Measurements from ENCODE around the gene SLC7A9.

The SLC7A9 gene

DNA sequence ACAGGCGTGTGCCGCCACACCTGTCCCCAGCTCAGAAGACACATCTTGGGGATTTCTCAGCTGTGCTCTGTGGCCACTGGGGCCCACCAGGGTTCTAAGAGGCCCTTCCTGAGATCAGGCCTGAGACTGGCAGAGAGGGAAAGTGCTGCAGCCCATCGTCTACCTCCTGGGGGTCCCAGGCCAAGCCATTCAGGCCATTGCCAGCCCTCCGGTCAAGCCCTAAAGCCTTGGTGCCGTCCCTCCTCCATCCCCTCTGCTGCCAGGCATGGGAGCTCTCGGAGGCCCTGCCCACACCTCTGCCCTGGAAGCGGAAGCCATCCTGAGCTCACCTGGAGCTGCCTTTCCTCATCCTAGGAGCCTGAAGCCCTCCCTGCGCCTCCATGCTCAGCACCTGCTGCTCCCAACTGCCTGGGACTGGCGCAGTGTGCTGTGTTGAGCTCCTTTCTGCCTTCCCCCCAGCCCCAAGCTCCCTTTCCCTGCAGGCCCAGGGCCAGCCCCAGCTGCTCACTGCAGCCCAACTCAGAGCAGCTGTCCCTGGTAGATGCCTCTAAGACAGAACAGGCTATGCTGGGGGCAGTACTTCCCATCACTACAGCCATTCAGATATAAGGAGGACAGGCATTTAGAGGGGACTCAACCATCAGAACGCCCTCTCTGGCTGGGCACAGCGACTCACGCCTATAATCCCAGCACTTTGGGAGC lies 2.9 kb downstream of the SLC7A9 start:
- no peak for DNase-seq (ENCODE audit: low read depth)
- in situ Hi-C loops (cut with HindIII; ENCODE audit: low sequenced_read_pairs) = no loop called here
- TF ChIP-seq, protein P1, sequence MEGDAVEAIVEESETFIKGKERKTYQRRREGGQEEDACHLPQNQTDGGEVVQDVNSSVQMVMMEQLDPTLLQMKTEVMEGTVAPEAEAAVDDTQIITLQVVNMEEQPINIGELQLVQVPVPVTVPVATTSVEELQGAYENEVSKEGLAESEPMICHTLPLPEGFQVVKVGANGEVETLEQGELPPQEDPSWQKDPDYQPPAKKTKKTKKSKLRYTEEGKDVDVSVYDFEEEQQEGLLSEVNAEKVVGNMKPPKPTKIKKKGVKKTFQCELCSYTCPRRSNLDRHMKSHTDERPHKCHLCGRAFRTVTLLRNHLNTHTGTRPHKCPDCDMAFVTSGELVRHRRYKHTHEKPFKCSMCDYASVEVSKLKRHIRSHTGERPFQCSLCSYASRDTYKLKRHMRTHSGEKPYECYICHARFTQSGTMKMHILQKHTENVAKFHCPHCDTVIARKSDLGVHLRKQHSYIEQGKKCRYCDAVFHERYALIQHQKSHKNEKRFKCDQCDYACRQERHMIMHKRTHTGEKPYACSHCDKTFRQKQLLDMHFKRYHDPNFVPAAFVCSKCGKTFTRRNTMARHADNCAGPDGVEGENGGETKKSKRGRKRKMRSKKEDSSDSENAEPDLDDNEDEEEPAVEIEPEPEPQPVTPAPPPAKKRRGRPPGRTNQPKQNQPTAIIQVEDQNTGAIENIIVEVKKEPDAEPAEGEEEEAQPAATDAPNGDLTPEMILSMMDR (IDR thresholded peaks at IDR 0.05; ENCODE audit: low read depth, low read length, missing control alignments) = no peak
- no peak overlapping the region for H3K4me3 ChIP-seq (ENCODE audit: low read depth, low read length)

- TF ChIP-seq, protein P1 (IDR thresholded peaks at IDR 0.05; ENCODE audit: low read depth, low read length, missing control alignments) = no peak
- H3K4me3 ChIP-seq (ENCODE audit: low read depth, low read length) = no peak overlapping the region
- DNase-seq (ENCODE audit: low read depth) = no peak
- in situ Hi-C loops (cut with HindIII; ENCODE audit: low sequenced_read_pairs) = no loop called here
Measured at GRCh38 chr19:32866061-32866460, 3.5 kb downstream of the SLC7A9 start.

DNA sequence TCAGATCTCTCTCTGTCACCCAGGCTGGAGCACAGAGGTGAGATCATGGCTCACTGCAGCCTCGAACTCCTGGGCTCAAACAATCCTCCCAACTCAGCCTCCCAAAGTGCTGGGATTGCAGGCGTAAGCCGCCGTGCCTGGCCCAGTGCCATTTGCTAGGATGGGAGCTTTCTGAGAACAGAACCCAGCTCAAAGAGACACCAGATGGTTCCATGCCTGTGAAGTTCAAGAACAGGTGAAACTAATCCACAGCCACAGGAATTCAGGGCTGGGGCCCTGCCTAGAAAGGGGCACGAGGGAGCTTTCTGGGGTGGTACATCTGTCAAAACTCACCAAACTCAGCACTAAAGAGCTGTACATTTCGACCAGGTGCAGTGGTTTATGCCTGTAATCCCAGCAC lies 4.2 kb downstream of the SLC7A9 start:
- H3K4me3 ChIP-seq (ENCODE audit: low read depth, low read length) = no peak overlapping the region
- in situ Hi-C loops (cut with HindIII; ENCODE audit: low sequenced_read_pairs) = no loop called here
- TF ChIP-seq, protein P1 (IDR thresholded peaks at IDR 0.05; ENCODE audit: low read depth, low read length, missing control alignments) = no peak
- no peak for DNase-seq (ENCODE audit: low read depth)

DNA sequence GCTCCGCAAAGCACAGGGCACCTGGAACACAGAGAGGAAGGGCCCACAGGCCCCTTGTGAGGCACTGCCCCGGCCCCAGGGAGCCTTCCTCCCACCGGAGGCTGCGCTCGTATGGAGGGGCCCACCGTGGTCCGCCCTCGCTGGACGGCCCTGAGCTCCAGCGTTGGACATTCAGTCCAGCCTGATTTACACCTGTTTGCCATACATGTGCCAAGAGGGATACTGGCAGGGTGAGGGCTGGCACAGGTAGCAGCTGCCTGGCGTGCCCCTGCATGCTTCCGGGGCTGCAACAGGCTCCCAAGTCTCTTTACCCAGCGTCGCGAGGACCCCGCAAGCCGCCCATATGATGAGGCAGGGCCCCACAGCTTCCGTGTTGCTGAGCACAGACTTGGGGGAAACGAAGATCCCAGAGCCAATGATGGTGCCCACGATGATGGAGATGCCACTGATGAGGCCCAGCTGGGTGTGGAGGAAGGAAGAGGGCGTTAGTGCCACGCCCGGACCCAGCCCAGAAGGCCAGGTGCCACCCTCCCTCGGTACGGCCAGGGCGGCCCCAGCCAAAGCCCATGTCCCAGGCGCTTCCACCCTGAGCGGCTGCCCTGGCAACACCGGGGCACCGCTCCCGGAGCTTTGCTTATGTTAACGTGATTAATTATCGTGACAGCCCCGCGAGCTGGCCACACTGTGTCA lies 5.1 kb downstream of the SLC7A9 start:
- DNase-seq (ENCODE audit: low read depth) = no peak
- in situ Hi-C loops (cut with HindIII; ENCODE audit: low sequenced_read_pairs) = no loop called here
- no peak overlapping the region for H3K4me3 ChIP-seq (ENCODE audit: low read depth, low read length)
- TF ChIP-seq, protein P1 (IDR thresholded peaks at IDR 0.05; ENCODE audit: low read depth, low read length, missing control alignments) = no peak

DNA sequence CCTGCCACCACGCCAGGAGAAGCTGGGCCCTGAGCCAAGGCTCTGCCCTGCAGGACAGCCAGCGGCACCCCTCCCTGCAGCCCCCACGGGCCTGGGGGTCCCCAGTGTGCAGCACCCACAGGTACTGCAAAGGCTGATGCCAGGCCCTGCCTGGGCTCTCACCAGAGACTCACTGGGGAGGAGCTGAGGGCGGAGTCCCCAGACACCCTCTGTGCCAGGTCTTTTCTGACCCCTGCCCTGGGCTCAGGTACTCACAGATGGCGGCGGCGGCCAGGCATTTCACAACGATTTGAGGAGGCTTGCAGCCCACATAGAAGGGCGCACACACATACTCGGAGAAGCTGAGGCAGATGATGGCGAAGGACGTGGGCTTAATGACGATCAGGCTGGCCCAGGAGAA lies 5.7 kb downstream of the SLC7A9 start:
- no peak overlapping the region for H3K4me3 ChIP-seq (ENCODE audit: low read depth, low read length)
- TF ChIP-seq, protein P1 (IDR thresholded peaks at IDR 0.05; ENCODE audit: low read depth, low read length, missing control alignments) = no peak
- no peak for DNase-seq (ENCODE audit: low read depth)
- in situ Hi-C loops (cut with HindIII; ENCODE audit: low sequenced_read_pairs) = no loop called here

DNA sequence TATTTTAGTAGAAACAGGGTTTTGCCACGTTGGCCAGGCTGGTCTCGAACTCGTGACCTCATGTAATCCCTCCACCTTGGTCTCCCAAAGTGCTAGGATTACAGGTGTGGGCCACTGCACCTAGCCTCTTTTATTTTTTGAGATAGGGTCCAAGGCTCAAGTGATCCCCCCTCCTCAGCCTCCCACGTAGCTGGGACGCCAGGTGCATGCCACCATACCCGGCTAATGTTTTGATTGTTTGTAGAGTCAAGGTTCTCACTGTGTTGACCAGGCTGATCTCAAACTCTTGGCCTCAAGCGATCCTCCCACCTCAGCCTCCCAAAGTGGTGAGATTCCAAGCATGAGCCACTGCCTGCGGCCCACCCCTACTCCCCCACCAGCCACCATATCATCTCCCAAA lies 6.3 kb downstream of the SLC7A9 start:
- in situ Hi-C loops (cut with HindIII; ENCODE audit: low sequenced_read_pairs) = no loop called here
- TF ChIP-seq, protein P1 (IDR thresholded peaks at IDR 0.05; ENCODE audit: low read depth, low read length, missing control alignments) = no peak
- no peak overlapping the region for H3K4me3 ChIP-seq (ENCODE audit: low read depth, low read length)
- DNase-seq (ENCODE audit: low read depth) = no peak
